ENCODE data around the gene SFN. TPM values are rescaled to one million over a fixed set of nuclear protein-coding genes. Genes with fewer than 3 reads are reported as not detected.

The SFN gene
- total and polyA plus RNA-seq, 2 of the 4 experiments (the other 2 are of a cell fraction): 0.18 to 0.34 TPM

GRCh38 chr1:26832249-26832960 lies 30.5 kb upstream of the SFN start:
- Histone ChIP-seq H3K4me2 (ENCODE audit: low read depth, low read length) (no peak overlapping the region), H3K36me3 (ENCODE audit: control insufficient read depth, insufficient read depth, low read length) (peaks cover 44% of the 10 kb centered on the region), H3K4me3 (ENCODE audit: insufficient read depth, low read depth, low read length) (no peak overlapping the region), H4K20me1 (ENCODE audit: insufficient read depth, low read length) (peaks cover 40% of the 10 kb centered on the region), H3K27ac (ENCODE audit: insufficient read depth, low read length) (no peak overlapping the region), H3K18ac (ENCODE audit: low read depth, low read length) (no peak overlapping the region), H3K79me1 (ENCODE audit: low read depth in 1 of 2, low read length in 2 of 2) (peaks cover 33 to 54% of the 10 kb centered on the region in 2 experiments), H3K9ac (ENCODE audit: low read depth, low read length) (no peak overlapping the region), H3K27me3 (ENCODE audit: control insufficient read depth, insufficient read depth, low read length) (no peaks in the 10 kb centered on the region), H3K56ac (ENCODE audit: extremely low read depth, insufficient read depth, low read length) (no peak overlapping the region), H2AFZ (replicated peaks; ENCODE audit: low read length, poor library complexity) (no peak overlapping the region), H3K9me3 (ENCODE audit: control insufficient read depth, insufficient read depth, low read length) (no peaks in the 10 kb centered on the region), H2AK5ac (ENCODE audit: low read depth, low read length) (no peak overlapping the region), H2BK15ac (ENCODE audit: low read depth, low read length) (no peak overlapping the region), H3K4me1 (ENCODE audit: control insufficient read depth, insufficient read depth, low read length) (peaks cover 19% of the 10 kb centered on the region), H4K91ac (ENCODE audit: insufficient read depth, low read depth, low read length) (no peak overlapping the region), H2BK5ac (ENCODE audit: low read depth, low read length, poor library complexity, severe bottlenecking) (no peak overlapping the region), H2BK120ac (ENCODE audit: low read depth, low read length) (no peak overlapping the region), H4K5ac (ENCODE audit: low read depth, low read length) (no peak overlapping the region), H3K23ac (ENCODE audit: low read depth, low read length) (no peak overlapping the region), H3K4ac (ENCODE audit: low read depth, low read length) (no peak overlapping the region), H4K8ac (ENCODE audit: low read depth in 2 of 2, low read length in 2 of 2) (no peak overlapping the region), H2AK9ac (replicated peaks; ENCODE audit: low read depth, low read length, poor library complexity) (no peak overlapping the region), H2BK20ac (ENCODE audit: low read depth, low read length) (no peak overlapping the region), H3K14ac (replicated peaks; ENCODE audit: low read depth, low read length) (no peak overlapping the region), H3K9me1 (ENCODE audit: insufficient read depth, low read length) (peaks cover 13% of the 10 kb centered on the region)
- in situ Hi-C loops (cut with MboI; ENCODE audit: low sequenced_read_pairs) (no loop called here), intact Hi-C loops (cut with micrococcal nuclease) (no loop called here), dilution Hi-C loops (cut with HindIII; ENCODE audit: low sequenced_read_pairs, unreplicated experiment) (no loop called here)
- WGBS, 2 experiments (ENCODE audit: extremely low coverage in 2 of 2, insufficient read length in 1 of 2): 91% methylated on average over 6 of the region's 16 CpGs; no CpG with 5 or more reads in 1 of the 2 experiments
- POLR2A ChIA-PET (ENCODE audit: unreplicated experiment): no interaction called here
- no TSS peak for BruUV-seq (replicated peaks)
- TF ChIP-seq FOS (IDR thresholded peaks at IDR 0.05; ENCODE audit: low read depth, low read length) (no peak), CHD1 (IDR thresholded peaks at IDR 0.05; ENCODE audit: low read depth, low read length) (no peak), RCOR1 (IDR thresholded peaks at IDR 0.05; ENCODE audit: insufficient replicate concordance, low read length) (no peak), BHLHE40 (IDR thresholded peaks at IDR 0.05; ENCODE audit: low read depth, low read length) (no peak), POLR2A (IDR thresholded peaks at IDR 0.05; ENCODE audit: low read depth, low read length) (no peak), CEBPB (IDR thresholded peaks at IDR 0.05; ENCODE audit: low read depth, low read length) (no peak), ELK1 (IDR thresholded peaks at IDR 0.05; ENCODE audit: borderline replicate concordance, low read depth, low read length) (no peak), MXI1 (IDR thresholded peaks at IDR 0.05; ENCODE audit: borderline replicate concordance, low read depth, low read length) (no peak), CTCF (conservative IDR thresholded peaks at IDR 0.05; ENCODE audit: low read depth, low read length) (no peak), SMC3 (IDR thresholded peaks at IDR 0.05; ENCODE audit: low read depth, low read length) (no peak), NFE2L2 (IDR thresholded peaks at IDR 0.05; ENCODE audit: low read depth, low read length) (no peak), MAFK (IDR thresholded peaks at IDR 0.05; ENCODE audit: low read depth, low read length) (no peak)
- DNase-seq: no peak
- CTCF ChIA-PET: interaction anchor here (0.7 kb wide), 1 partner anchor 16 kb away, joined by 3 read pairs; no protein-coding TSS in a partner anchor
- no peak for ATAC-seq (ENCODE audit: low read depth)
